Measurements from ENCODE around the gene NCAM2.

Gene NCAM2

DNA sequence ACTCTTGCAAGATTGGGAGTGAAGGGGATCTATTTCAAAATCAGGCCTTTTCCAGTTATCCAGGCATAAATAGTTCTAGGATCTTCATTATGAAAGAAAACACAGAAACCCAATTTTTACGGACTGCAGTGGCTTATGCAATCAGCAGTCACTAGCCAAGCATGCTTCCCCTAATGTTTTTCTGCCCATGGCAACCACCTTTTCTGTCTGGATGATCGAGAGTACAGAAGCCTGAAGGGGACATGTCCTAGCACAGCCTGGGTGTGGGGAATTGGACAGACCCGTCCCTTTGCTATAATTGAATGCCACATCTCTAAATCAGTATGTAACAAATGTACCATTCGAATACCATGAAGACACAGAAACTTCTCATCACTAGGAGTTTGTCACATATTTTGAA is 29.8 kb upstream of the NCAM2 start:
- no peak overlapping the region for H3K4me3 ChIP-seq (ENCODE audit: low read length, poor library complexity, severe bottlenecking)
- H3K4me2 ChIP-seq (ENCODE audit: low read depth, low read length, poor library complexity, severe bottlenecking) = no peak overlapping the region
- H2AFZ ChIP-seq (ENCODE audit: low read length) = no peak overlapping the region
- H3K9me3 ChIP-seq (ENCODE audit: insufficient read depth, low read depth, low read length) = no peaks in the 10 kb centered on the region; the same call in 1 of the 2 replicates
- H4K20me1 ChIP-seq (ENCODE audit: insufficient read depth, low read length, poor library complexity, severe bottlenecking) = no peaks in the 10 kb centered on the region
- H3K27me3 ChIP-seq (ENCODE audit: insufficient read depth, low read length, poor library complexity, severe bottlenecking) = no peaks in the 10 kb centered on the region
- no peaks in the 10 kb centered on the region for H3F3A ChIP-seq (ENCODE audit: low read depth)
- TF ChIP-seq, protein P1, sequence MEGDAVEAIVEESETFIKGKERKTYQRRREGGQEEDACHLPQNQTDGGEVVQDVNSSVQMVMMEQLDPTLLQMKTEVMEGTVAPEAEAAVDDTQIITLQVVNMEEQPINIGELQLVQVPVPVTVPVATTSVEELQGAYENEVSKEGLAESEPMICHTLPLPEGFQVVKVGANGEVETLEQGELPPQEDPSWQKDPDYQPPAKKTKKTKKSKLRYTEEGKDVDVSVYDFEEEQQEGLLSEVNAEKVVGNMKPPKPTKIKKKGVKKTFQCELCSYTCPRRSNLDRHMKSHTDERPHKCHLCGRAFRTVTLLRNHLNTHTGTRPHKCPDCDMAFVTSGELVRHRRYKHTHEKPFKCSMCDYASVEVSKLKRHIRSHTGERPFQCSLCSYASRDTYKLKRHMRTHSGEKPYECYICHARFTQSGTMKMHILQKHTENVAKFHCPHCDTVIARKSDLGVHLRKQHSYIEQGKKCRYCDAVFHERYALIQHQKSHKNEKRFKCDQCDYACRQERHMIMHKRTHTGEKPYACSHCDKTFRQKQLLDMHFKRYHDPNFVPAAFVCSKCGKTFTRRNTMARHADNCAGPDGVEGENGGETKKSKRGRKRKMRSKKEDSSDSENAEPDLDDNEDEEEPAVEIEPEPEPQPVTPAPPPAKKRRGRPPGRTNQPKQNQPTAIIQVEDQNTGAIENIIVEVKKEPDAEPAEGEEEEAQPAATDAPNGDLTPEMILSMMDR (conservative IDR thresholded peaks at IDR 0.05; ENCODE audit: low read length) = no peak
- no peak overlapping the region for H3K9ac ChIP-seq (ENCODE audit: low read depth, low read length, poor library complexity, severe bottlenecking)
- no peaks in the 10 kb centered on the region for H3K4me1 ChIP-seq (ENCODE audit: insufficient read depth, low read length, poor library complexity, severe bottlenecking)
- no peaks in the 10 kb centered on the region for H3K79me2 ChIP-seq (ENCODE audit: insufficient read depth, low read length)
- no peaks in the 10 kb centered on the region; the same call in 1 of the 2 replicates for H3K9me2 ChIP-seq (replicated peaks; ENCODE audit: low read depth, low read length)
- no peaks in the 10 kb centered on the region for H3K36me3 ChIP-seq (ENCODE audit: insufficient read depth, low read length)

DNA sequence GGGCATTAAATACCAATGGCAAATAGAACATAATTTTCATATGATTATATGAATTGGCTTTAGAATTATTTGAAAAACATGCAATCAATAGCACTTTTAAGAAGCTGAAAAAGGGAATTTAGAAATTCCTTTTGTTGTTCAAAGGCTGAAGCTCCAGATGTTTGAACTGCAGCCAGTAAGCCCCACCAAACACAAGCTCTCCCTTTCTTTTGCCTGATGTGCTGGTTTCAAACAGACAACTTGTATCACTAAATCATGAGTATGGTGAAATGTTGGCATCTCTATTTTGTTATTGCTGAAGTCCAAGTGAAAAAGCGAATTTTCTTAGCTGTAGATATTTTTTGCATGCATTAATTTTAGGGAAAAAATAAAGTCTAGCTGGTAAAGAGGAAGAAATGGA is 27.5 kb upstream of the NCAM2 start:
- Histone ChIP-seq H3K9me3 (ENCODE audit: insufficient read depth, low read depth, low read length) (no peaks in the 10 kb centered on the region; the same call in 1 of the 2 replicates), H3K4me3 (ENCODE audit: low read length, poor library complexity, severe bottlenecking) (no peak overlapping the region), H2AFZ (ENCODE audit: low read length) (no peak overlapping the region), H3K4me1 (ENCODE audit: insufficient read depth, low read length, poor library complexity, severe bottlenecking) (no peaks in the 10 kb centered on the region), H3K79me2 (ENCODE audit: insufficient read depth, low read length) (no peaks in the 10 kb centered on the region), H3K27me3 (ENCODE audit: insufficient read depth, low read length, poor library complexity, severe bottlenecking) (no peaks in the 10 kb centered on the region), H4K20me1 (ENCODE audit: insufficient read depth, low read length, poor library complexity, severe bottlenecking) (no peaks in the 10 kb centered on the region), H3K36me3 (ENCODE audit: insufficient read depth, low read length) (no peaks in the 10 kb centered on the region), H3F3A (ENCODE audit: low read depth) (no peaks in the 10 kb centered on the region), H3K9me2 (replicated peaks; ENCODE audit: low read depth, low read length) (no peaks in the 10 kb centered on the region), H3K9ac (ENCODE audit: low read depth, low read length, poor library complexity, severe bottlenecking) (no peak overlapping the region), H3K4me2 (ENCODE audit: low read depth, low read length, poor library complexity, severe bottlenecking) (no peak overlapping the region)
- no peak for TF ChIP-seq EZH2phosphoT487 (IDR thresholded peaks at IDR 0.05; ENCODE audit: borderline replicate concordance)
- TF ChIP-seq, protein P1 (conservative IDR thresholded peaks at IDR 0.05; ENCODE audit: low read length) = no peak

DNA sequence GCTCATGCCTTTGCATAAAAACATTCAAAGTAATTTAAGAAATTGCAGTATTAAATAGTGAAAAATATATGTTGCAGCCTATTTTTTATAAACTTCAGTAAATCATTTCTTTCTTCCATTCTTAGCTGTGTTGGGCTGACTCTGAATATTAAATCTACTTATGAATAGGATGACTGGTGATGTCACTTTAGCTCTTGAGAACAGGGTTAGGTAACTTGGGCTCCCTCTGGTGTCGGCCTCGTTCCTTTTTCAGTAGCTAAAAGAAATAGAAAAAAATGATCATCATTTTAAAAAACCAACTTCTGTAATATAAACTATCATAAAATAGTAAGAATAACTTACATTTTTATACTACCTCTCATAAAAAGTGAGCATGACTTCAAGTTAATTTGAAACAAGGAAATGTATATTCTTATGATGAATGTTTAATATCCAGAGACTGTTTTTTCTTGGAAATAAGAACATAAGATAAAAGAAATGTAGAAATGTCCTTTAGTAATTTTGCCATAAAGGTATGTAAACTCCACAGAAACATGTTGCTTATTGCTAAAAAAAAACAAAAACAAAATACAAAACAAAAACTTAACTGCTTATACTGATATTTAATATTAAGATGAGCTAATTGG is 26.8 kb upstream of the NCAM2 start:
- TF ChIP-seq EZH2phosphoT487 (IDR thresholded peaks at IDR 0.05; ENCODE audit: borderline replicate concordance) = no peak
- TF ChIP-seq, protein P1 (conservative IDR thresholded peaks at IDR 0.05; ENCODE audit: low read length) = peak; percentile 52
- no peaks in the 10 kb centered on the region for H3K36me3 ChIP-seq (ENCODE audit: insufficient read depth, low read length)
- no peaks in the 10 kb centered on the region for H3K4me1 ChIP-seq (ENCODE audit: insufficient read depth, low read length, poor library complexity, severe bottlenecking)
- H3K4me3 ChIP-seq (ENCODE audit: low read length, poor library complexity, severe bottlenecking) = no peak overlapping the region
- no peaks in the 10 kb centered on the region for H3F3A ChIP-seq (ENCODE audit: low read depth)
- no peaks in the 10 kb centered on the region for H3K27me3 ChIP-seq (ENCODE audit: insufficient read depth, low read length, poor library complexity, severe bottlenecking)
- H3K9me3 ChIP-seq (ENCODE audit: insufficient read depth, low read depth, low read length) = no peaks in the 10 kb centered on the region; the same call in 1 of the 2 replicates
- H3K79me2 ChIP-seq (ENCODE audit: insufficient read depth, low read length) = no peaks in the 10 kb centered on the region
- no peaks in the 10 kb centered on the region for H3K9me2 ChIP-seq (replicated peaks; ENCODE audit: low read depth, low read length)
- H3K4me2 ChIP-seq (ENCODE audit: low read depth, low read length, poor library complexity, severe bottlenecking) = no peak overlapping the region
- H2AFZ ChIP-seq (ENCODE audit: low read length) = no peak overlapping the region
- no peak overlapping the region for H3K9ac ChIP-seq (ENCODE audit: low read depth, low read length, poor library complexity, severe bottlenecking)
- no peaks in the 10 kb centered on the region for H4K20me1 ChIP-seq (ENCODE audit: insufficient read depth, low read length, poor library complexity, severe bottlenecking)

All from Loucy (cell line).